Keratinocyte (primary cell): ENCODE data around the gene PAH. TPM values are rescaled to one million over a fixed set of nuclear protein-coding genes. Genes with fewer than 3 reads are reported as not detected.

Experiments
- DNase-seq: peaks from one replicate; pipeline ENCODE4 v3.0.0-alpha.2; 2011; ENCODE audit warnings: low read depth, missing footprints, low spot score
- FAIRE-seq: peaks from 2 replicates; lab custom pipeline; 2011; peaks lifted over from hg19 to GRCh38; lab: Jason Lieb, UNC
- H2AFZ ChIP-seq: 2 replicates; pipeline ENCODE4 v1.6.0; 2012; ENCODE audit warnings: low read length, control low read depth, inconsistent platforms; ENCODE audit not compliant: control insufficient read depth
- H3K27ac ChIP-seq: 2 replicates; pipeline ENCODE4 v1.5.1; 2011; ENCODE audit warnings: low read length; ENCODE audit not compliant: control insufficient read depth, insufficient read depth
- H3K27me3 ChIP-seq: 3 replicates; pipeline ENCODE4 v1.6.0; 2011; ENCODE audit warnings: low read length; ENCODE audit not compliant: control insufficient read depth, insufficient read depth; ENCODE audit errors: extremely low read depth
- H3K36me3 ChIP-seq, 2 experiments: 2 replicates in 1 of 2; 3 replicates in 1 of 2; pipeline ENCODE4 v1.5.1; 2011; ENCODE audit warnings: low read length in 2 of 2, mild to moderate bottlenecking in 1 of 2; ENCODE audit not compliant: control insufficient read depth in 2 of 2, insufficient read depth in 2 of 2; ENCODE audit errors: extremely low read depth in 1 of 2
- H3K4me1 ChIP-seq: 3 replicates; pipeline ENCODE4 v1.5.1; 2011; ENCODE audit warnings: low read length; ENCODE audit not compliant: control insufficient read depth, insufficient read depth; ENCODE audit errors: extremely low read depth
- H3K4me2 ChIP-seq: 3 replicates; pipeline ENCODE4 v1.6.0; 2011; ENCODE audit warnings: low read depth, low read length; ENCODE audit not compliant: control insufficient read depth, insufficient read depth; ENCODE audit errors: extremely low read depth
- H3K4me3 ChIP-seq, 3 experiments: fragments of 200-600 bp in 1 of 3; sonication (generic) in 1 of 3; 2 replicates in 2 of 3; 3 replicates in 1 of 3; pipeline ENCODE4 v1.5.1; 2011 to 2016; ENCODE audit warnings: low read length in 3 of 3, mild to moderate bottlenecking in 3 of 3, control low read depth in 2 of 3, inconsistent platforms in 1 of 3, low read depth in 1 of 3, mixed read lengths in 1 of 3, mixed run types in 1 of 3, moderate library complexity in 1 of 3; ENCODE audit not compliant: control insufficient read depth in 2 of 3, insufficient read depth in 2 of 3; ENCODE audit errors: extremely low read depth in 1 of 3
- H3K79me2 ChIP-seq: 2 replicates; pipeline ENCODE4 v1.6.0; 2012; ENCODE audit warnings: low read length; ENCODE audit not compliant: control insufficient read depth, insufficient read depth
- H3K9ac ChIP-seq: 3 replicates; pipeline ENCODE4 v1.6.0; 2011; ENCODE audit warnings: low read length; ENCODE audit not compliant: control insufficient read depth, insufficient read depth; ENCODE audit errors: extremely low read depth
- H3K9me1 ChIP-seq: 3 replicates; pipeline ENCODE4 v1.6.0; 2011; ENCODE audit warnings: low read length; ENCODE audit not compliant: control insufficient read depth, insufficient read depth; ENCODE audit errors: extremely low read depth
- H3K9me3 ChIP-seq: 2 replicates; pipeline ENCODE4 v1.5.1; 2012; ENCODE audit warnings: low read depth, low read length; ENCODE audit not compliant: control insufficient read depth
- H4K20me1 ChIP-seq: 3 replicates; pipeline ENCODE4 v1.6.0; 2011; ENCODE audit warnings: low read length; ENCODE audit not compliant: control insufficient read depth, insufficient read depth; ENCODE audit errors: extremely low read depth
- EZH2 ChIP-seq: IDR thresholded peaks from one replicate; pipeline ENCODE4 v1.6.1; 2012; ENCODE audit warnings: inconsistent platforms, mild to moderate bottlenecking, low read length, moderate library complexity
- dilution Hi-C: fragments of 300-500 bp; cut with MboI; formaldehyde crosslinking; loops from one replicate; pipeline ENCODE4 v1.7.0; 2020; ENCODE audit warnings: low sequenced_read_pairs; ENCODE audit not compliant: extremely low pct_ligation_motif_present
- polyA plus RNA-seq, 5 experiments: library from polyadenylated mRNA; depleted of rRNA in 3 of 5; stranded (reverse) in 3 of 5; stranded (forward) in 1 of 5; unstranded in 1 of 5; fragments of >200 nt; gene quantifications; 1 replicate in 1 of 5; 2 replicates in 3 of 5; 3 replicates in 1 of 5; pipeline versions ENCODE4 v1.2.1 to v1.2.3, GENCODE V29; 2011 to 2012; ENCODE audit warnings: missing spikeins in 2 of 5, low read depth in 1 of 5, low replicate concordance in 1 of 5
- TF ChIP-seq, protein P1 (sequence below), 3 experiments: IDR thresholded peaks in 1 of 3; conservative IDR thresholded peaks in 1 of 3; optimal IDR thresholded peaks in 1 of 3; 2 replicates in 2 of 3; 3 replicates in 1 of 3; pipeline versions ENCODE3 to v1.5.1; 2011; ENCODE audit warnings: low read length in 3 of 3, mild to moderate bottlenecking in 3 of 3, moderate library complexity in 2 of 3, control low read depth in 1 of 3, inconsistent platforms in 1 of 3; ENCODE audit not compliant: insufficient read depth in 2 of 3; ENCODE audit errors: extremely low read depth in 1 of 3

Gene PAH
- polyA plus RNA-seq, 1 donor (not counting 4 experiments of a cell fraction or from before 2014, with no cell fraction given), result not detected

DNA sequence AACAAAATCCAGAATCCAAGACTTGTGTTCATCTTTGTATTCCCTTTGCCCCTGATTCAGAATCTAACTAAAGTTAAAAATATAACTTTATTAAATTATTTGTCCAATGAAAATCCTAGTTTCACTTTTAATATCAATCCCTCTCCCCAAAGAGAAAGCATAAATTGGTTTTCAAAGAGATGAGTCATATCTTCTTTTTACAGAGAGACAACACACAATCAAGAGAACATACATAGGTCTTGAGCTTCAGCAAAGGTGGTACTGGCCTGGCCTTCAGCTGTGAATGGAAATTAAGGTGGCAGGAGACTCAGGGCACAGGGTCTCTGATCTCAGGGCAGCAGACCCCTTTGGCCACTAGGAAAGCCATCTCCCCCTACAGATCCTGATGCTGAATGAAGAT is 36.2 kb upstream of the PAH start:
- dilution Hi-C loops, result no loop called here
- Histone ChIP-seq H2AFZ (no peak overlapping the region), H3K9ac (no peak overlapping the region), H3K4me1 (peaks cover 3% of the 10 kb centered on the region), H3K27me3 (peaks cover 79% of the 10 kb centered on the region), H3K27ac (no peak overlapping the region), H3K36me3 (no peaks in the 10 kb centered on the region), H3K79me2 (no peaks in the 10 kb centered on the region), H3K4me3 (no peak overlapping the region), H3K9me1 (no peaks in the 10 kb centered on the region), H3K4me2 (no peak overlapping the region), H4K20me1 (no peaks in the 10 kb centered on the region), H3K9me3 (no peaks in the 10 kb centered on the region)
- DNase-seq (no peak), FAIRE-seq (no peak)
- TF ChIP-seq, protein P1, sequence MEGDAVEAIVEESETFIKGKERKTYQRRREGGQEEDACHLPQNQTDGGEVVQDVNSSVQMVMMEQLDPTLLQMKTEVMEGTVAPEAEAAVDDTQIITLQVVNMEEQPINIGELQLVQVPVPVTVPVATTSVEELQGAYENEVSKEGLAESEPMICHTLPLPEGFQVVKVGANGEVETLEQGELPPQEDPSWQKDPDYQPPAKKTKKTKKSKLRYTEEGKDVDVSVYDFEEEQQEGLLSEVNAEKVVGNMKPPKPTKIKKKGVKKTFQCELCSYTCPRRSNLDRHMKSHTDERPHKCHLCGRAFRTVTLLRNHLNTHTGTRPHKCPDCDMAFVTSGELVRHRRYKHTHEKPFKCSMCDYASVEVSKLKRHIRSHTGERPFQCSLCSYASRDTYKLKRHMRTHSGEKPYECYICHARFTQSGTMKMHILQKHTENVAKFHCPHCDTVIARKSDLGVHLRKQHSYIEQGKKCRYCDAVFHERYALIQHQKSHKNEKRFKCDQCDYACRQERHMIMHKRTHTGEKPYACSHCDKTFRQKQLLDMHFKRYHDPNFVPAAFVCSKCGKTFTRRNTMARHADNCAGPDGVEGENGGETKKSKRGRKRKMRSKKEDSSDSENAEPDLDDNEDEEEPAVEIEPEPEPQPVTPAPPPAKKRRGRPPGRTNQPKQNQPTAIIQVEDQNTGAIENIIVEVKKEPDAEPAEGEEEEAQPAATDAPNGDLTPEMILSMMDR (optimal IDR thresholded peaks at IDR 0.05 in 1 of 3, IDR thresholded peaks at IDR 0.05 in 1 of 3, conservative IDR thresholded peaks at IDR 0.05 in 1 of 3; ENCODE audit: extremely low read depth in 1 of 3, insufficient read depth in 2 of 3, low read length in 3 of 3), result no peak
- TF ChIP-seq EZH2, result no peak

GRCh38 chr12:102951841-102952240 is 34.8 kb upstream of the PAH start:
- Histone ChIP-seq H3K27me3 (peaks cover 68% of the 10 kb centered on the region), H3K9me3 (no peaks in the 10 kb centered on the region), H3K4me3 (no peak overlapping the region), H3K27ac (no peak overlapping the region), H3K36me3 (no peaks in the 10 kb centered on the region), H3K4me1 (no peaks in the 10 kb centered on the region), H4K20me1 (no peaks in the 10 kb centered on the region), H2AFZ (no peak overlapping the region), H3K4me2 (no peak overlapping the region), H3K79me2 (no peaks in the 10 kb centered on the region), H3K9ac (no peak overlapping the region), H3K9me1 (no peaks in the 10 kb centered on the region)
- no peak for TF ChIP-seq EZH2
- TF ChIP-seq, protein P1 (optimal IDR thresholded peaks at IDR 0.05 in 1 of 3, IDR thresholded peaks at IDR 0.05 in 1 of 3, conservative IDR thresholded peaks at IDR 0.05 in 1 of 3; ENCODE audit: extremely low read depth in 1 of 3, insufficient read depth in 2 of 3, low read length in 3 of 3), result no peak
- FAIRE-seq (no peak), DNase-seq (no peak)
- dilution Hi-C loops, result no loop called here
